Measurements from ENCODE around the gene RHOBTB1. TPM values are rescaled to one million over a fixed set of nuclear protein-coding genes. Genes with fewer than 3 reads are reported as not detected.

The RHOBTB1 gene
- total RNA-seq, 4 donors from 2014 or later: 2.8 to 37.9 (median 3.7) TPM

DNA sequence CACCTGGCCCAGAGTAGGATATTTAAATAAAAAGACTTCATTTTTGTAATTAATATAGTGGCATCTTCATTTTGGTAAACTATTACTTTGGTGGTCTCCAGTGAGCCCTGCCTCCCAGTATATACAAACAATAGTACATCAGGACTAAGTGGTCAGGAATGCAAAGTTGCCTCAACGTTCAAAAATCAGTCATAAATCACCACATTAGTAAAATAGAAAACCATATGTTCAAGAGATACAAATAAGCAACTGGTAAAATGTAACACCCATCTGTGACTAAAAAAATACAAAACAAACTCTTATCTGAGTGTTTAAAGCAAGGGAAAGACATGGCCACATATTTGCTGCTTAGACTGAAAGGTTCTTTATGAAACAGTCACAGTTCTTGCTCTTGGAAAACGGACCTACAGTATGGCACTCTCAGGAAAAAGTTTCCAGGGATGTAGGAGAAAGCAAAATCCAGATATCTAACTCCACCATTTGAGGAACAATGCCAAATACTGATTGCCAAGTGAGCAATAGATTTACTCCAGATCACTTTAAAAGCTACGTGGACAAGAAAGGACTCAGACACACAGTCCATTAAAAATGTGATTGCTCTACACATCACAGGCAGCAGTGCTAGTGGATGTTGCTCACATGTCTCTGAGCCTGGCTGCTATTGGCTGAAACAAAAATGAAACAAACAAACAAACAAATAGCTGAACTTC, 15.1 kb upstream of the RHOBTB1 start:
- no peak overlapping the region for H3K27ac ChIP-seq
- no peaks in the 10 kb centered on the region for H3K9me3 ChIP-seq
- no peaks in the 10 kb centered on the region for H3K36me3 ChIP-seq
- no peak for DNase-seq (ENCODE audit: low spot score in 2 of 2)
- WGBS: 41% methylated on average over 3 of the region's 3 CpGs
- no peaks in the 10 kb centered on the region for H3K27me3 ChIP-seq
- H3K4me1 ChIP-seq: peaks cover 5% of the 10 kb centered on the region
- TF ChIP-seq CTCF (IDR thresholded peaks at IDR 0.05) (no peak), EP300 (IDR thresholded peaks at IDR 0.05) (no peak), POLR2AphosphoS5 (IDR thresholded peaks at IDR 0.05) (no peak), POLR2A (IDR thresholded peaks at IDR 0.05) (no peak)
- no peak overlapping the region for H3K4me3 ChIP-seq

DNA sequence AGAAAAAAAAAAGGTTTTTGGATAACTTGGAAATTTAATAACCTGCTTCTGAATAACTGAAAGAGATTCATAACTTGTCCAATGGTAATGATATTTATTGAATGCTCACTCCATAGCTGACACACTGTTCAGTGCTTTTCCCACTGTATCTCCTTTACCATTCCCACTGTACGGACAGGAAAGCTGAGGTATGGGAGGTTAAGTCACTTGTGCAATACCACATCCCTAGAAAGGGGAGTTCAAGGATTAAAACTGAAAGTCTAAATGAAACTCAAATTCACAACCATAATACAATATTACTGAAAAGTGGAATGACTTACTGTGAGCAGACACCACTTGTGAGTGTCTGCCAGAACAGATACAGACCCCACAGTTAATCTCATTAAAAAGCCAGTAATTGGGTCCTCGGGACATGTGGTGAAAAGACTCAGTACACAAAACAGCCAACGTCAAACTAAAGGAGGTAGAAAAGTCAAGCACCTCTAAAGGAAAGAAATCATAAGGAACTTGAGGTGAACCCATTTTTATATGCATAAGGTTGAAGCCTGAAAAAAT, 13.8 kb upstream of the RHOBTB1 start:
- Histone ChIP-seq H3K4me3 (no peak overlapping the region), H3K4me1 (no peaks in the 10 kb centered on the region), H3K27ac (no peak overlapping the region), H3K9me3 (no peaks in the 10 kb centered on the region), H3K36me3 (no peaks in the 10 kb centered on the region), H3K27me3 (no peaks in the 10 kb centered on the region)
- TF ChIP-seq CTCF (IDR thresholded peaks at IDR 0.05): no peak
- no peak for TF ChIP-seq POLR2AphosphoS5 (IDR thresholded peaks at IDR 0.05)
- TF ChIP-seq EP300 (IDR thresholded peaks at IDR 0.05): no peak
- TF ChIP-seq POLR2A (IDR thresholded peaks at IDR 0.05): no peak
- no peak for DNase-seq (ENCODE audit: low spot score in 2 of 2)
- 79% methylated on average over 3 of the region's 3 CpGs for WGBS

GRCh38 chr10:60955957-60956425, 12.0 kb upstream of the RHOBTB1 start:
- DNase-seq (ENCODE audit: low spot score in 2 of 2): no peak
- Histone ChIP-seq H3K36me3 (no peaks in the 10 kb centered on the region), H3K4me1 (no peaks in the 10 kb centered on the region), H3K27me3 (no peaks in the 10 kb centered on the region), H3K9me3 (no peaks in the 10 kb centered on the region), H3K4me3 (no peak overlapping the region), H3K27ac (no peak overlapping the region)
- no peak for TF ChIP-seq POLR2A (IDR thresholded peaks at IDR 0.05)
- TF ChIP-seq POLR2AphosphoS5 (IDR thresholded peaks at IDR 0.05): no peak
- TF ChIP-seq CTCF (IDR thresholded peaks at IDR 0.05): no peak
- no peak for TF ChIP-seq EP300 (IDR thresholded peaks at IDR 0.05)
- 76% methylated on average over 2 of the region's 2 CpGs for WGBS

DNA sequence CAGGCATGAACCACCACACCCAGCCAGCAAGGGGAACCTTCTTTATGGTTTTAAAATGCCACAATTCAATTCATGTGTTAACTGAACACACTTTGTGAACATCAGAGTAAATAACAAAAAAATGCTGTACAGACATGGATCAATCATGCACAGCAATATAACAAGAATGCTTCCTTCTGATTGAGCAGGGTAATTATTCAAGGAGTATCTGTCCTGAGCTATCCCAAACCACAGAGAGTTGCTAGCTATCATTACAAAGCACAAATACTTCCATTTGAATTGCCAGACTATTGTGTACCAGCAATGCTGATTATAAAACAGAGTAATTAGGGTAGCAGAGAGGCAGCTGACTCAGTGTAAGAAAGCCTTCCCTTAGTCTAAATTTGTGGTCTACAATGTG, 11.3 kb upstream of the RHOBTB1 start:
- no peaks in the 10 kb centered on the region for H3K36me3 ChIP-seq
- TF ChIP-seq CTCF (IDR thresholded peaks at IDR 0.05): no peak
- no peak for TF ChIP-seq POLR2AphosphoS5 (IDR thresholded peaks at IDR 0.05)
- no peak for TF ChIP-seq POLR2A (IDR thresholded peaks at IDR 0.05)
- no peak for TF ChIP-seq EP300 (IDR thresholded peaks at IDR 0.05)
- no peak overlapping the region for H3K4me3 ChIP-seq
- no peaks in the 10 kb centered on the region for H3K4me1 ChIP-seq
- no peak overlapping the region for H3K27ac ChIP-seq
- DNase-seq (ENCODE audit: low spot score in 2 of 2): no peak
- H3K9me3 ChIP-seq: no peaks in the 10 kb centered on the region
- no peaks in the 10 kb centered on the region for H3K27me3 ChIP-seq

- Histone ChIP-seq H3K27ac (no peak overlapping the region), H3K9me3 (no peaks in the 10 kb centered on the region), H3K4me1 (no peaks in the 10 kb centered on the region), H3K4me3 (no peak overlapping the region), H3K36me3 (no peaks in the 10 kb centered on the region), H3K27me3 (no peaks in the 10 kb centered on the region)
- 65% methylated on average over 1 of the region's 1 CpG for WGBS
- TF ChIP-seq POLR2A (IDR thresholded peaks at IDR 0.05) (no peak), CTCF (IDR thresholded peaks at IDR 0.05) (no peak), POLR2AphosphoS5 (IDR thresholded peaks at IDR 0.05) (no peak), EP300 (IDR thresholded peaks at IDR 0.05) (no peak)
- DNase-seq (ENCODE audit: low spot score in 2 of 2): no peak
Observed at GRCh38 chr10:60954035-60954434, 10.1 kb upstream of the RHOBTB1 start.

Data from suprapubic skin (tissue), 4 donors.